Mucosa of descending colon (tissue), 3 donors: ENCODE measurements around the gene SAMD11. TPM values are rescaled to one million over a fixed set of nuclear protein-coding genes. Genes with fewer than 3 reads are reported as not detected.

Experiments used
- ATAC-seq: fragments of 200-7000 bp; cut with Tn5 transposase; one replicate; pipeline ENCODE4 v1.9.1; 2020; ENCODE audit warnings: mild to moderate bottlenecking, moderate library complexity
- DNase-seq, 3 donors: peaks; one replicate each; pipeline ENCODE4 v3.0.0-alpha.2; 2020
- H3K36me3 ChIP-seq: fragments of 200-600 bp; one replicate; pipeline ENCODE4 v1.8.0; 2021; ENCODE audit warnings: low read depth, mild to moderate bottlenecking
- H3K4me1 ChIP-seq: fragments of 200-600 bp; one replicate; pipeline ENCODE4 v1.8.0; 2021; ENCODE audit warnings: low read depth, mild to moderate bottlenecking
- H3K4me3 ChIP-seq: fragments of 200-600 bp; one replicate; pipeline ENCODE4 v1.8.0; 2021; ENCODE audit warnings: mild to moderate bottlenecking
- H3K9me3 ChIP-seq: fragments of 200-600 bp; one replicate; pipeline ENCODE4 v1.8.0; 2021; ENCODE audit warnings: mild to moderate bottlenecking
- CTCF ChIP-seq: fragments of 200-600 bp; IDR thresholded peaks from one replicate; pipeline ENCODE4 v1.8.0; 2022; ENCODE audit warnings: antibody characterized with exemption, mild to moderate bottlenecking
- intact Hi-C, 2 donors: fragments of 100-400 bp; cut with DNase I in 1 of 2; cut with micrococcal nuclease in 1 of 2; formaldehyde crosslinking; loops; one replicate each; pipeline versions ENCODE4 v1.11.0 to v1.11.1; 2022; cut with DNase I, micrococcal nuclease
- total RNA-seq, 3 donors: library from RNA; stranded (reverse); fragmentation: NEBNext Ultra II Directional in 2 of 3; extraction: Animal tissue kit (Norgen Biotek cat#: 25700) in 2 of 3; gene quantifications; one replicate each; pipeline versions ENCODE4 v1.2.1 to v1.2.4, GENCODE V29; 2021 to 2023
- donor health status: DM: no; HTN: no; CAD: no; lungs with moderate emphysema.
- donor health status: DM: no; HTN: no; CAD: no.
- donor health status: DM: no; HTN: yes; CAD: no.

The SAMD11 gene
- total RNA-seq, 3 donors from 2014 or later, result 2.2 to 4.3 (median 2.7) TPM

DNA sequence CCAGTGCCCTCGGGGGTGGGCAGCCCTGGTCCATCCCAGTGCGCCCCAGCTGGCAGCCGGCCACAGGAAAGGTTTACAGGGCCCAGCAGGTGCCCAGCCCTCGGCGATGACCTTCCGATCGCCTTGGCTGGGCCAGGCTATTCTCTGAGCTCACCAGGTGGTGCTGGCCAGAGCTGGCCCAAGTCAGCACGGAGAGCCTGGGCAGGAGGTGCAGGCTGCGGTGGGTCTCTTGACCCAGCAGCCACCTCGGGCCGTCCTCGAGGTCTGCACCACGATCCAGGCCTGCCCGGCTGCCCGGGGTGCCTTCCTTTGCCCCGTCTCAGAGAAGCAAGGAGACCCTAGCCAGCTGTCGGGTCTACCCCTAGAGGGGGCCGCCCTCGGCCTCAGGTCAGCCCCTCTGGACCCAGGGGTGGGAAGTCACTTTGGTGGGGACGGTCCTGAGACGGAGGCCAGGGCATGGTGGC is 57.8 kb downstream of the SAMD11 start:
- no peaks in the 10 kb centered on the region for H3K9me3 ChIP-seq
- no peak overlapping the region for H3K4me3 ChIP-seq
- intact Hi-C loops, result loop anchor here in 1 of 2 donors (10.0 kb wide), 1 partner anchor 83 kb away; no protein-coding TSS in a partner anchor
- DNase-seq, result peak in 1 of 3 donors; percentile 18
- H3K4me1 ChIP-seq, result no peaks in the 10 kb centered on the region
- no peak for TF ChIP-seq CTCF
- ATAC-seq, result no peak
- no peaks in the 10 kb centered on the region for H3K36me3 ChIP-seq

DNA sequence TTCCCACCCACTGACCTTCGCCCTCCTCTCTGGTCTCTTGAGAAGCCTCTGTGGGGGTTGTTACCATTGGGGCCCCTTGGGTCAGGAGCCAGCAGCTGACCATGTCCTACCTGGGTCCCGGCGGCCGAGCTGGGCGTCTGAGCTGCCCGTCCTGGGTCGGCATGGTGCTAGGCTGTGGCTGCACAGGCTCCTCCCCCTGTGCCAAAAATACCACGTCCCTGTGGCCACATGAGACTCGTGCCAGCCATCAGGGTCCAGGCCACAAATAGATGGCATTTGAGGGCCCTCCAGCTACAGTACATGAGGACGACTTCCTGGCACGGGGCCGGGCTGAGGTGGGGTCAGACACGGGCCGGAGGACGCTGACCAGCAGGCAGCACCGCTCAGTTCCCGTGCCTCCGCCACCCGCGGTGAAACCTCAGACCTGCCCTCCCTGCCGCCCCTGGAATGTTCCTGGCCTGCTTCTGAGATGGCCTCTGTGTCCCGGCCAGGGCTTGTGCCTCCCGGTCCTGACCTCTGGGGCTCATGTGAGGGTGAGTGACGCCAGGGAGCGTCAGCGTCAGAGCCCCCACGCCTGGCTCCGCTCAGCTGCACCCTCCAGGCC is 58.3 kb downstream of the SAMD11 start, which contains the start of gene PERM1:
PERM1 (minus strand) TSS at position 139 of the 604 bp plus-strand sequence. CDS start 1,064 bp downstream, outside the sequence.
- no peak for TF ChIP-seq CTCF
- Histone ChIP-seq H3K36me3 (no peaks in the 10 kb centered on the region), H3K4me1 (no peaks in the 10 kb centered on the region), H3K4me3 (no peak within 1 kb of the TSS), H3K9me3 (no peaks in the 10 kb centered on the region)
- DNase-seq (peak in 1 of 3 donors; percentile 21), ATAC-seq (no peak)
- intact Hi-C loops, result loop anchor here in 1 of 2 donors (10.0 kb wide), 1 partner anchor 83 kb away; no protein-coding TSS in a partner anchor

DNA sequence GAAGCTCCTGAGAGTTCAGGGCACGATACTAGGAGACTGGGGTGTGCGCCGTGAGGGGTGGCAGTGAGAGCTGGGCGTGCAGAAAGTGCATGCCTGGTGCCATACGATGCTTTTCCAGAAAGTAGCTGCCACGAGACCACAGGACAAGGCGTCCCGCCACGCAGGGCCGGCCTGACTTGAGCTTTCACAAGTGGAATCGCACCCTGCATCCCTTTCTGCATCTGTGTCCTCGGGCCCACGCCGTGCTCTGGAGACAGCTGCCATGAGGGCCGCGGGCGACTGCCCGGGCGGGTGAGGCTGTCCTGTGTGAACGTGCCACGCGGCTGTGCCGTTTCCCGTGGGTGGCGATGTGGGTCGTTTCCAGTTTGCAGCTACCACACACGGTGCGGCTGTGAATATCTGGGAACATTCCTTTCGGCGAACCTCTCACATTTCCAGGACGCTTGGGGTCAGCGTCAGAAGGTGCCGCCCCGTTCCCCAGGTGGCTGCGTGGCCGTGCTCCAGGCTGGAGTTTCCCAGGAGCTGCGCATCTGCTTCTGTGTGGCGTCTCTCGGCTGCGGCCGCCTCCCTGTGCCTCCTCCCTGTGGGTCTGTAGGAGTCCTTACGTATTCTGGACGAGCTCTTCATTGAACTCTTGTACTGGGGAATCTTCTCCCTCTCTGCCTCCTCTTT is 59.2 kb downstream of the SAMD11 start:
- no peak for ATAC-seq
- H3K36me3 ChIP-seq, result no peaks in the 10 kb centered on the region
- H3K9me3 ChIP-seq, result no peaks in the 10 kb centered on the region
- no peak for TF ChIP-seq CTCF
- no peaks in the 10 kb centered on the region for H3K4me1 ChIP-seq
- H3K4me3 ChIP-seq, result no peak overlapping the region
- intact Hi-C loops, result loop anchor here in 1 of 2 donors (10.0 kb wide), 1 partner anchor 82 kb away; no protein-coding TSS in a partner anchor
- peak in 1 of 3 donors; percentile 17 for DNase-seq

DNA sequence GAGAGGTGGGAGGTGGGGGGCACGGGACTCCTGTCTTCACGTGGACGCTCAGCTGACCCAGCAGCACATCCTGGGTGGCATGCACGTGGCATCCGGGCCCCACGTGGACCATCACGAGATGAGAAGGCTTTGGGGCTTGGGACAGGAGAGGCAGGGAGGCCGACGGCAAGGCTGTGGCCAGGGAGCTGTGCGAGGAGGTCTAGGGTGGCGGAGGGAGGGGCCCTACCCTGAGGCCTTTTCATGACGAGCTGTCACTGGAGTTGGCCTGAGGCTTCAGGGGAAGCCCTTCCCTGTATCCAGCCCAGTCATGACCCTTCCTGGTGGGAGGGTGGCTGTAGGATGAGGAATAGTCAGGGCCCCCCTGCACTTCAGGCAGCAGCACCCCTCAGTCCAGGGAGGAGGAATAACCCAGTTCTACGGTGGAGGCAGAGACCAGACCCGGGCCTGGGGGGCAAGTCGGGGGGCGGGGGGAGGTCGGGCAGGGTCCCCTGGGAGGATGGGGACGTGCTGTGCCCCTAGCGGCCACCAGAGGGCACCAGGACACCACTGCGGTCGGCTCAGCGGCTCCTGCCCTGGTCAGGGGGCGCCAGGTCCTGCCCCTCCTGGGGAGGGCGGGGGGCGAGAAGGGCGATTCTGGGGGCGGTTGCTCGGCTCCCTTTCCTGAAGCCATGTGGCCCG is 60.2 kb downstream of the SAMD11 start:
- H3K9me3 ChIP-seq, result no peaks in the 10 kb centered on the region
- ATAC-seq (peak; percentile 73), DNase-seq (peak; percentile 59 to 65 (median 63))
- H3K36me3 ChIP-seq, result no peaks in the 10 kb centered on the region
- H3K4me3 ChIP-seq, result no peak overlapping the region
- H3K4me1 ChIP-seq, result no peaks in the 10 kb centered on the region
- TF ChIP-seq CTCF, result peak; percentile 86
- intact Hi-C loops, result loop anchor here in 1 of 2 donors (10.0 kb wide), 1 partner anchor 81 kb away; no protein-coding TSS in a partner anchor

- TF ChIP-seq CTCF, result no peak
- H3K36me3 ChIP-seq, result no peaks in the 10 kb centered on the region
- ATAC-seq, result no peak
- H3K4me3 ChIP-seq, result no peak overlapping the region
- intact Hi-C loops, result loop anchor here in 1 of 2 donors (10.0 kb wide), 1 partner anchor 80 kb away; no protein-coding TSS in a partner anchor
- DNase-seq, result no peak
- no peaks in the 10 kb centered on the region for H3K9me3 ChIP-seq
- H3K4me1 ChIP-seq, result no peaks in the 10 kb centered on the region
These were observed 60.7 kb downstream of the SAMD11 start for GRCh38 chr1:984476-984814.
